Left renal pelvis (tissue), 4 donors: ENCODE results near the gene UBE2Z. TPM values are rescaled to one million over a fixed set of nuclear protein-coding genes. Genes with fewer than 3 reads are reported as not detected.

Source experiments
- DNase-seq, 4 donors: peaks; one replicate each; pipeline ENCODE4 v3.0.0-alpha.2; 2013; ENCODE audit warnings: low read depth in 4 of 4, low spot score in 3 of 4
- polyA plus RNA-seq, 4 donors: library from polyadenylated mRNA; unstranded; fragments of 120-200 nt; gene quantifications; one replicate each; pipeline ENCODE4 v1.2.1, GENCODE V29; 2013; ENCODE audit not compliant: insufficient read length in 4 of 4

Gene UBE2Z
- polyA plus RNA-seq, 4 donors, result 85.5 to 105 (median 96.1) TPM

DNA sequence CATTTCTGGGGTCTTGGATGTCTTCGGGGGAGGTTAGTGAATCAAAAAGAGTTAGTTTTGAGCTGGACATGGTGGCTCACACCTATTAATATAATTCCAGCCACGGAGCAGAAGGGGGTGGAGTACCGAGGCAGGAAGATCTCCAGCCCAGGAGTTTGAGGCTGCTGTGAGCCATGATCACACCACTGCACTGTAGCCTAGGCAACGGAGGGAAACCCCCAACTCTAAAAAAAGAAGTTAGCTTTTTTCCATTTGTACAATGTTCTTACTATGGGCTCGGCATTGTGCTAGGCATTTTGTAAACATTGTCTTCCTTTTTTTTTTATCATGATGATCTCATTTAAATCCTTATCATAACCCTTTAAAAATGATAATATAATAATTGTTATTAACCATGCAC is 44.7 kb downstream of the UBE2Z start:
- no peak for DNase-seq

DNA sequence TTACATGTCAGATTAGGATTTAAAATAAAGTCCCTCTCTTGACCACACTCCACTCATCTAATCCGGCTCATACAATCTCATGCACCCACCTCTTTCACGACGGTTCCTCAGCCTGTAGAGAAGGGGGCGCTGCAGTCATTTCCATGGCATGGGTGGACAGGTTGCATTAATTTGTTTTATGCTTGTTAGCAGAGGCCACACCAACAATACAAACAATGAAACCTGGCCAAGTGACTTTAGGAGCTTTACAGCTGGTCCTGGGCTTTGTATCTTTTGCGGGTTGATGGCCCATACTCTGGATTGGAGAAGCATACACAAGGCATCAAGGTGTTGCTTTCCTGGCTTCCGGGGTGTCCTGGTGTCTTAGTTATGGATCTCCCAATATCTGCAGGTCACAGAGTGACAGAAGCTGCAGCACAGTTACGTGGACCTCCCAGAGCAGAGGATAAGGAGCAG is 46.1 kb downstream of the UBE2Z start:
- DNase-seq, result no peak

DNA sequence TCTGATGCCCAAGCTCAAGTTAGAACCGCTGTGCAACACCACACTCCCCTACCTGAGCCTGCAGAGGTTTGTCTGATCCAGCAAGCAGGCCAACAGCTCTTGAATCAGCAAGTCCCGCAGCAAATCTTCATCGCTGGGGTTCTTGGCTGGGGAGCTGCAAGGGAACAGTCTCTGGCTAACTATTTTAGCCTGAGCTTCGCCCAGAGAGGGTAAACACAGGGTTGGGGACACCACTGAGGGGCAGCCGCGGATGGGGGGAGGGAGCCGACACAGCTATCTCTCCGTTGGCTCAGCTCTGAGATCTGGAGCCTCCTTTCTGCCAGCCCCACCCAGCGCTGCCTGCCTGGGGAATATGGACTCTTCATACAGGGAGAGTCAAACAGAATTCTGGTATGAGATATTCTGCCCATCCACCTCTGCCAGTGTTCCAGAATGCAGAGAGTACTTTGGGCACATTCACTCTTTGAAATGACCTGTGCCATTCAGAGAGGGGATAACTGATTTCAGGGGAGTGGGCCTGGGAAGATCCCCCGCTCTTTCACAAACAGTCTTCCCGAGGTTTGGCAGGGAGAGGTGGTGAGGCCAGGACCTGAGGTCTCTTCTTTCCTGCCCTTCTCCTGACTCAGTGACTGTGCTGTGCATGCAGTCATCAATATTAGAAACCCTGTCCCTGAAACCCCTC is 52.8 kb downstream of the UBE2Z start:
- DNase-seq, result no peak

DNA sequence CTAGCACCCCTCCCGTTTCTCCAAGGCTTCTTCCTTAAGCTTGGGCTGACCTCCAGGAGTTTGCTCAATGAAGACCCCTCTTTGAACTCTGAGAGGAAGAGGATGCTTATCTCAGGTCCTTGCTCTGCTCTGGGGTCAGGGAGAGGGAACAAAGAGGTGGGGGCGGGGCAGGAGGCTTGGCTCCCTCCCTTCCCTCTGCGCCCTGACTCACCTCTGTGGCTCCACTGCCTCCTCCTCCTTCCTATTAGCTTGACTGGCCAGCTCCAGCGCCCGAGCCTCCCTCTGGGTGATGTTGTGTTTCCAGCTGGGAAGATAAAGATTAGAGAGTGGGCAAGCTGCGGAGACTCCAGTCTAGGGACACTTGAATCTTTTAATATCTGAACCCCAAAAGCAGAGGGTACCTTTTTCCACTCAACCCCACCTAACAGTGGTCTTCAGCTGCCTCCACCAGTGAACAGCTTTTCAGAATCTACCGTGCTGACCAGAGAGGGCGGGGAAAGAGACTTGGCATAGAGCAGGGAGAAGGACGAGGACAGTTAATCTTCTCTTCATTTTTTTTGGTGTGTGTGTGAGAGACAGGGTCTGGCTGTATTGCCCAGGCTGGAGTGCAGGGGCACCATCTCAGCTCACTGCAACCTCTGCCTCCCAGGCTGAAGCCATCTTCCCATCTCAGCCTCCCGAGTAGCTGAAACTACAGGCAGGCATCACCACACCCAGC is 53.5 kb downstream of the UBE2Z start:
- DNase-seq, result no peak

DNA sequence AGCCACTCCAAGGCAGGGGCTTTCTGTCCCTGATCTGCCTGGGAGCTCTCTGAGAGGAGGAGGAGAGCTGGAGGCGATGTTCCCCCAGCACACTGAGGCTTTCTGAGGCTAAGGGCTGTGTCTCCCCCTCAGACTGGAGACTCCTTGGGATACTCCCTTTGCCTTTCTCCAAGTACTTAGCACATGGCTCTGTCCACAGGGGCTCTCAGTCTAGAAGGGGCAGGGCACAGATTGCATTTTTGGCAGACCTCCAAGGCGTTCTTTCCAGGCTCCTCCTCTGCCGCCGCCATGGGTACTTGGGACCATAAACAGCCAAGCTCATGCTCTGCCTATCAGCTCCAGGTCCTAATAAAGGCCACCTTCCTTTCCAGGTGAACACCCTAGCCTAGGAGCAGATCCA is 62.0 kb downstream of the UBE2Z start:
- no peak for DNase-seq

DNA sequence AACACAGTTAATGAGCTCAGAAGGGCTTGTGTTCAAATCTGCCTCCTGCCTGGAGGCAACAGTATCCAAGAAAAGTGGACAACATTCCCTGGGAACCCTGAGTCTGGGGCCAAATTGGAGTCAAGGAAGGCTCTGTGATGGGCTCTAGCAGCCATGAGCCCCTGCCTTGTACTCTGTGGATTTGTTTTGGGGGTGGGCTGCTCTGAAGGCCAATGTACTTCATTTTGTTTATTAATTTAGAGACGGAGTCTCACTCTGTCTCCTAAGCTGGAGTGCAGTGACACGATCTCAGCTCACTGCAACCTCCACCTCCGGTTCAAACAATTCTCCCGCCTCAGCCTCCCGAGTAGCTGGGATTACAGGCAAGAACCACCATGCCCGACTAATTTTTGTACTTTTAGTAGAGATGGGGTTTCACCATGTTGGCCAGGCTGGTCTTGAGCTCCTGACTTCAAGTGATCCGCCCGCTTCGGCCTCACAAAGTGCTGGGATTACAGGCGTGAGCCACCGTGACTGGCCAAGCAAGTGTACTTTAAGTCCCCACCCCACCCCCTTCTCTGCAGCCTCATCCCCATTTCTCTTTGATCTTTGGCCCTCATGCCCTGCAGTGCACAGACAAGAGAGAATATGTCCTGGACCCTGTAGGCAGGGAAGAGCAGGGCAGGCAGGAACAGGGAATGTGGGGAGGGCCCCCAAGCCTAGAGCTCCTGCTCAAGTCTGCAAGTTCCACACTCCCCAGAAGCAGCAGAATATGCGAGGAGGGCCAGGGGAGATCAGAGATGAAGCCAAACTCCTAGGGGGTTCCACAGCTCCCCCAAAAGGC is 62.9 kb downstream of the UBE2Z start:
- DNase-seq, result no peak

DNA sequence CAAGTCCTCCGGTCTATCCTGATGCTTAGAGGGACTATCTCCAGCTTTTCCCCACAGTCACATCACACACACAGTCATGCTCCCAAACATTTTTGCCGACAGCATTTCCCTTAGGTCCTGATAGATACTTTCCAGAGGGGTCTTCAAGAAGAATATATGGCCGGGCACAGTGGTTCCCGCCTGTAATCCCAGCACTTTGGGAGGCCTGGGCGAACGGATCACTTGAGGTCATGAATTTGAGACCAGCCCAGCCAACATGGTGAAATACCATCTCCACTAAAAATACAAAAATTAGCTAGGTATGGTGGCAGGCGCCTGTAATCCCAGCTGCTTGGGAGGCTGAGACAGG is 64.5 kb downstream of the UBE2Z start:
- DNase-seq, result no peak

DNA sequence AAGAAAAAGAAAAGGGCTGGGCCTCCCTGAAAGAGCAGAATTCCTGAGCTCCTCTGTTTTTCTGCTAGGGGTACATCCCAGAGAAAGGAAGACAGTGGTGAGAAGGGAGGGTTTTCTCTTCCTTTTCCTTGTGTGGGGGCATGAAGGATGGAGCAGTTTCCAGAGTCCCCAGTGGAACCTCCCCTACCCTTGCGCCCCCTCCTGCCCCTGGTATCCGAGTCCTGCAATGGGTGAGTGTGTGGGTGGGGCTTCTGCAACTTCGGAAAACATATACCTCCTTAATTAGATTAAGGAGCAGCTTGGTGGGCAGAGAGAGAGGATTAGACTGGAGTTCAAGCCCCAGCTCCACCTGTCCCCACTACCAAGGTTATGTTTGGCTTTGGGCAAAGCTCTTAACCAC is 65.6 kb downstream of the UBE2Z start:
- DNase-seq, result no peak

Other genes starting within 250 kb of the UBE2Z start
- not detected for gene PRAC1, start 185.9 kb upstream of the UBE2Z start, polyA plus RNA-seq
- gene PRAC2, start 185.2 kb upstream of the UBE2Z start, polyA plus RNA-seq, result not detected
- not detected for gene HOXB13, start 179.7 kb upstream of the UBE2Z start, polyA plus RNA-seq
- under 1 TPM in 3 of 4 donors, not detected in 1; 0.24 to 0.67 (median 0.32) TPM for gene TTLL6, start 91.2 kb upstream of the UBE2Z start, polyA plus RNA-seq
- 10 to 100 TPM; 71.0 to 87.9 (median 81.8) TPM for gene CALCOCO2, start 77.4 kb upstream of the UBE2Z start, polyA plus RNA-seq
- 100 to 1,000 TPM; 102 to 157 (median 143) TPM for gene ATP5MC1, start 15.6 kb upstream of the UBE2Z start, polyA plus RNA-seq
- gene SNF8, start 36.4 kb downstream of the UBE2Z start, polyA plus RNA-seq, result 100 to 1,000 TPM in 2 of 4 donors, 10 to 100 TPM in 2; 67.4 to 112 (median 96.5) TPM
- not detected for gene GIP, start 60.2 kb downstream of the UBE2Z start, polyA plus RNA-seq
- gene IGF2BP1, start 89.0 kb downstream of the UBE2Z start, polyA plus RNA-seq, result 10 to 100 TPM in 3 of 4 donors, 1 to 10 TPM in 1; 5.7 to 26.7 (median 20.0) TPM
- 1 to 10 TPM in 1 of 4 donors, under 1 TPM in 3; 0.16 to 1.7 (median 0.39) TPM for gene B4GALNT2, start 224.4 kb downstream of the UBE2Z start, polyA plus RNA-seq